NCI-H345 treated with DMSO at 0.1 percent for 48 hours (cell line): ENCODE data around the gene GABRB3.

Experiments
- DNase-seq: peaks from one replicate; lab custom pipeline; 2025; ENCODE audit not compliant: unreplicated experiment; lab: John Stamatoyannopoulos, UW

The GABRB3 gene

DNA sequence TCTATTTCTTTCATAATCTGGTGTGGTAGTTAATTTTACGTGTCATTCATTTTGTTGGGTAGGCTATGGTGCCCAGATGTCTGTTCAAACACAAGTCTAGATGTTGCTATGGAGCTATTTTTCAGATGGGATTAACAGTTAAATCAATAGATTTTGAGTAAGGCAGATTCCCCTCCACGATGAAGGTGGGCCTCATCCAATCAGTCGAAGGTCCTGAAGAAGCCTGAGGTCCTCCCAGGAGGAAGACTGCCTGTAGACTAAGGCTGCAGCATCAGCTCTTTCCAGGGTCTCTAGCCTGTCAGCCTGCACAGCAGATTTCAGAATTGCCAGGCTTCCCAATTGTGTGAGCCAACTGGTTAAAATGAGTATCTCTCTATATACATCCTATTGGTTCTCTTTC lies 92.9 kb downstream of the GABRB3 start:
- no peak for DNase-seq

DNA sequence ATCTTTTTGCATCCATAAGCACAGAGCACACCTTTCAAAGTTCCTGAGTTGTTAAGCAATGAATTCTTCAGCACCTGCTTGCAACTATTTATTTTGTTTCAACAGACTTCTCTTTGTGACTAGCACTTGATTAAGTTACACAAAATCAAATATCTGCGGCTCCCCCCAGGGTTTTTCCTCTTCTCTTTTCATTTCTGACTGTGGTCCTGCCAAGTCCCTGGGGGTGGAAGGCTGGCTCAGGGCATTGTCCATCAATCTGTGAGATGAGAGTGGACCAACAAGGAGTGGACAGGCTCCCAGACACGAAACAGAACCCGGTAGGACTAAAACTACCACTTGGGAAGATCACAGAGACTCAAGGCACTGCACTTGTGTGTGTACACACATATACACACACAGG lies 96.8 kb downstream of the GABRB3 start:
- no peak for DNase-seq

DNA sequence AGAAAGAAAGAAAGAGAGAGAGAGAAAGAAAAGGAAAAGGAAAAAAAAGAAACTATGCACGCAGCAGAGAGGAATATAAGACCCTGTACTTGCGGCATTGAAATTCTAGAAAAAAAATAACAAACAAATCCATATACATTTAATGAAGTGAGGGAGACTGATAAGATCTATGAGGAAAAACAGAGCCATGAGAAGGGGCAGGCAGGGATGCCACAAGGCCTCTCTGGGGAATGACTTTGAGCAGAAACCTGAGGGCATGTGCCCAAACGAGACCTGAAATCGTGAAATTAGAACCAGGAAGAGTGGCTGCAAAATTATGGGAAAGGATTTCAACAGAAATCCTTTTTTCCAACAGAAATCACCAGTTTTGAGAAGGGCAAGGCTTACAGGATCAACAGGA lies 98.4 kb downstream of the GABRB3 start:
- no peak for DNase-seq

DNA sequence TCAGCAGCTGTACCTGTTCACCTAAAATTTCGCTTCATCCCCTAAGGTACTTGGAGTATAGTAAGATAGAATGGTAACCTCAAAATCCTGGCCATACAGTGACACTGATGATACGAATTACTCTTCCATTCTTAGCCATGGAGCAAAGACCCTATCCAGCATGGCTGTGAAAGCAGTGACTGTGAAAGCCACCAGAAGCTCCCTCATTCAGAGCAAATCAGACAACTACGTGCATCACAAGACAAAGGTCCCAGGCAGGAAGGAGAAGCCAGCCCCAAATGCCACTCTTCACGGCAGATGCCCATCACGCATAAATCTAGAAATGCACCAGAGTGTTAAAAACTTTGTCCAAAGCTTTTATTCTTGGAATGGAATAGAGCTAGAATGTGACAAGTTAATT lies 99.4 kb downstream of the GABRB3 start:
- no peak for DNase-seq

DNA sequence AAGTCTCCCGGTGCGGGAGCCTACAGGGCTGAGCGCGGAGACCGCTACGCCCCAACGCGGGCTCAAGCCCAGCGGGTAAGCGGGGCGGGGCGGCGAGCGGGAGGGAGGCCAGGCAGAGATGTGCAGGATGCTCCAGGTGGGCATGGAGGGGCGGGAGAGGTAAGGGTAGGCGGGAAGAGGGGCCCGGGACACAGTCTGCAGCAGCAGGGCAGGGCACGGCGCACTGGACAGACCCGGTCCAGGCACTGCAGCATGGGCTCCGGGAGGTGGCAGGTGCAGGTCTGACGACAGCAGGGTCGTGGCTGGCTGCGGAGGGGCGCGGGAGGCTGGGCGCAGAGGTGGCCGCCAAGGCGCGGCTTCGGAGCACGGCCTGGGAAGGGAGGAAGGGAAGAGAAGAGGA lies 102.8 kb downstream of the GABRB3 start:
- DNase-seq: no peak

DNA sequence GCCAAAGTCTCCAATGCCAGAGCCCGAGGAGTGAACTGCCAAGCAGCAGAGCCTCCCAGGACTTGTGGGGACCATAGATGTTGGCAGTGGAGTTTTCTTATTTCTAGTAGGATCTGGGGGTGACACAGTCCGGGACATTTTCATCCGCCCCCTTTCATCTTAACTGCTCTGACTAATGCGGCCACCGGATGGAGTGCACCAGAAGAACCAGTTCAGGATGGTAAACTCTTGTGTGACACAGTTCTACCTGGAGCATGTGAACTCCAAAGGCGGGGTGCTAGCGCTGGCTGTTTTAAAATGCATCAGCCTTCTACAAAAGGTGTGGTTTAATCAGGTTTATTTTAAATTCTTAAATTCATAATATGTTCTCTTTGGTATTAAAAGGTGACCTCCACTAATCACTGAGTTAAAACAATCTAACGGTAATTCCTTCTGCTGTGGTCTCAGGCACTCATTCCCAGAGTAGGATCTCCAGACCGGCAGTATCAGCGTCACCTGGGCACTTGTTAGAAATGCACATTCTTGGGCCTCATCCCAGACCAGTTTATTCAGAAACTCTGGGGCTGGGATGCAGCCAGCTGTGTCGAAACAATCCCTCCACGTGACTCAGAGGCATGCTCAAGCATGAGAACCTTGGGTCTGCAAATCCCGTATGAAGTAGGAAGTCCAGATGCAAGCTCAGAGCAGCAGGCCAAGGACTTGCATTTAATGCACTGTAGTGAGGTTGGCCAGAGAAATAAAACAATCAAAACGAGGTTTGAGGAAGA lies 105.5 kb downstream of the GABRB3 start:
- no peak for DNase-seq

DNA sequence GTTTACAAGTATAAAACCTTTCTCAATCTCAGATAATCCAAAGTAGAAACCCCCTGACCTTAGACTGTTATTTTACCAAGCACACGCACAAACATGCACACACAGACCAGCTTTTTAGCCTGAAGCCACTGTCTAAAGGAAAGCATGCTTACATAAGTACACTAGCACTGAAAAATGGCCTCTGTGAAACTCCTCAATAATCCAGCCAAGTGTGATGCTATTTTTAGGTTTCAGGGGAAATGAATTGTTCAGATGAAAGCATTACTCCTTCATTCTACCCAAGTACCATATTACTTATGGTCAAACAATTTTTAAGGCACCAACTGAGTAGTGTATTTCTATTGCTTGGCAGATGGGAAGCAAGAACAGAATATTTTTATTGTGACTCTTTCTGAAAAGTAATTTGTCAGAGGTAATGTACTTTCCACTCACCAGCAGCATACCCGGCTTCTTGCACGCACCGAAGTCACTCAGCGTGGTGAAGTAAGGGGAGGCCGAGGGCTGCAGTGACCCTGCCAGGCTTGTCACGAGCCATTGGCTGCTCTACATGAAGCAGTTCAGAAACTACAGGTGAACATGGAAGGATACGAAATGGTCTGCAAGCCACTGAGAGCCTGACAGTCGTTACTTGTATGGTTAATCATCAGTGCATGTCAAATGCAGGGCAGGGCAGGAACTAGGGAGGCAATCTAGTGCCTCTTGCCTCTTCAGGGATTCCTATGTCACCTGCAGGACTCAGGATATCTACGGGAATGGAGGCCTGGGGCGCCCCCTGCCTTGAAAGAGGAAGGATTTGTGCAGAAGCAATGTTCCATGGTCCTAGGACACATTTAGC lies 106.7 kb downstream of the GABRB3 start:
- DNase-seq: no peak

DNA sequence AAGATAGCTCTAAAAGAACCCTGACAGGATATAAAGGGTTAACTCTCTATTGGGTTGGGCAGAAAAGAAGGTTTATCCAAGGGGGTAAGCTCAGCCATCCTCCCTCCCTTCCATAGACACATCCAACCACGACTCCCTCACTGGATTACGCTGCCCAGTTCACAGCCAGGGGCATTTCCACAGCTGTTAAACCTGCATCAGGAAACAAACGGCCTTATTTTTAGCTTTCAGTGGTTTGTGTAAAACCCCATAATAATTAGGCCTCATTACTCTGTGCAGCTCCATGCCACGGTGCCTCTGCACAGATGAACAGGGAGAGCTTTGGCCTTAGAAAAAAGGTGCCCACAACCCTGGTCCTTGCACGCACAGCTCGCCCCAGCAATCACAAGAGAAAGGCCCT lies 110.6 kb downstream of the GABRB3 start:
- no peak for DNase-seq

DNA sequence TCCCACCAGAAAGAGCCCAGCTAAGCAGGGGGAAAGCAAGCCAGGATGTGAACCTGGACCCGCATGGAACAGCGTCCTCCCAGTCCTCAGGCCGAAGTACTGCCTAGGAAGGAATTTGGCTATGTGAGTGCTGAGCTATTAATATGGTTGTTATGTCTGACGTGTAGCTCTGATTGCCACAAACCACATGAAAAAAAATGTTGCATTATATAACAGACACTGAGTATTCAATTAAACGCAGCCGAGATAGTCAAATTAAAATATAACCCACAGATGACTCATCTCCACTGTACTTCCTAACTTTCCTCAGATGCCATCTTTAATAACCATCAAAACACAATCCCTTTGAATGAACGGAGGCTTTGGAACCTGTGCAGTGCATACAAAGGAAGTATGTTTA lies 111.1 kb downstream of the GABRB3 start:
- DNase-seq: no peak

DNA sequence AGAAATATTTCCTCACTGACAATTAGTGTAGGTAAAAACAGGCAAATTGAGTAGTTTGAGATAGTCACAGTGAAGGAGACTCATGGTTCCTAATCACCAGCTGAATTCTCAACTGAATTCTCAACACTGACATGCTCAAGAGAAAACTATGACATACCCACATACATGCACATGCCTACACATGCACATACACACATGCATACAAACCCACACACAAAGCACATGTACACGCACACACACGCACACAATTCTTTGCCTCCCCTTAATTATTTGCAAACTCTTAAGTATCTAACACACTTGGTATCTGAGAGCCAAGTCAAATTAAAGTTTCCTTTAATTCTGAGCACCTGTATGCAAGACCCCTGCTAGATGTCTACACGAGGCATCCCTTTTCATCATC lies 111.8 kb downstream of the GABRB3 start:
- DNase-seq: no peak

DNA sequence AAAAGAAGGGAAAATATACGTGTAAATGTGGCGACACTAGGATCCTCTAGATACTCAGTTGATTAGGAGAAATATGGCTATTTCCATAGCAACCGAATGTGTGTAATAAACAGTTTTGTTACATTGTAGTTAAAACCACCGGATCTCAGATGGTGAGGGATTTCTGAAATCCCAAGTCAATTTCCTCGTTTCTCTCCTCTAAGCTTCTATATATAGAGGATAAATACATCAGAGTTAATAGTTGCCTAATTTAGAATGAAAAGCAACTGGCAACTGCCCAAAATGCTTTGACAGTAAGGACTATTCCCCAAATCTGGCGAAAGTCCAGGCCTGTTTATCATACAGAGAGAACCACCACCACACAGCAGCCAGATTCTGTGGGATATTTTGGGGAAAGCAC lies 112.6 kb downstream of the GABRB3 start:
- DNase-seq: no peak

DNA sequence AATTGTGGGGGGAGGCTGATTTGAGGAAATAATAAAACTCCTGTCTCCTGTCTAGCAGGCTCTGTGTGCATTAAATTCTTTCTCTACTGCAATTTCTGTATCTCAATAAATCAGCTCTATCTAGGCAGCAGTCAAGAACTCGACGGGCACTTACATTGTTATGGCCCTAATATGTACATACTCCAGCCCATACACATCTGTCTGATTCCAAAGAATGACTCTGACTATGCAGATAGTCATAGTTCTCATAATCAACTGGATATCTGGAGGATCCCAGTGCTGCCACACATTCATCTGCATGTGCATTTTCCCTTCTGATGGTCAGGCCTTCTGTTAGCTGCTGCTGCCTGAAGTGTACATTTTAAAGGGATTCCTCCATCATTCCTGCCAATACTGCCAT lies 114.6 kb downstream of the GABRB3 start:
- no peak for DNase-seq

DNA sequence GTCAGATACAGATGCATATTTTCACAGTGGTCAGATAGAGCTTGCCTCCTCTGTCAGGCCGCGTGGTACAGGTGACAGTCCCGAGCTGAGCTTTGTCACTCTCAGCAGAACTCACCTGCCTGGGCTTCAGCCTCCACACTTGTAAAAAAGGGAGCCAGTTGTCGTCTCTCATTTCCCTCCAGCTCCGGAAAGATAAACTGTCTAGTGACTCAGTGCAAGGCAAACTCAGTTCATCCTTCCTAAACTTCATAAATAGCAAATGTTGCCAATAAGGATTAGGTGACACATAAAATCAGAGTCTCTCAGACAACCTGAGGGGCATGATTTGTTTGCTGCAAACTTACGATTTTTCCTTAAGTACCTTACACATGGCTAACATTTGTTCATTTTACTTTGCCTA lies 116.8 kb downstream of the GABRB3 start:
- DNase-seq: no peak

DNA sequence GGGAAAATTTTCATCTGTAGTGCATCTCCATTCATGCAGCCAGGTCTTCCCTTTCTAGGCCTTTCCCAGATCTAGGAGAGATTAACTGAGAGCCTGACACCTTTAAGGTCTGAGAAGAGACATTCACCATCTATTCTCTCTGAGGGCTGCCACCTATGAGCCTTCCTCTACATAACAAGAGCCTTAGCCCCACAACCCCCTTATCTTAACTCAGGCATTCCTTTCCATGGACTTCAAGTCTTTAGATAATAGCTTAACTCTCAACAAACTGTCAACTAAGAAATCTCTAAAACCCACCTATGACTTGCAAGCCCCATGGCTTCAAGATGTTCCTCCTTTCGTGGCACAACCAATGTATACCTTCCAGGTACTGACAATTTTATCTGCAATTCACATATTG lies 121.0 kb downstream of the GABRB3 start:
- DNase-seq: no peak

DNA sequence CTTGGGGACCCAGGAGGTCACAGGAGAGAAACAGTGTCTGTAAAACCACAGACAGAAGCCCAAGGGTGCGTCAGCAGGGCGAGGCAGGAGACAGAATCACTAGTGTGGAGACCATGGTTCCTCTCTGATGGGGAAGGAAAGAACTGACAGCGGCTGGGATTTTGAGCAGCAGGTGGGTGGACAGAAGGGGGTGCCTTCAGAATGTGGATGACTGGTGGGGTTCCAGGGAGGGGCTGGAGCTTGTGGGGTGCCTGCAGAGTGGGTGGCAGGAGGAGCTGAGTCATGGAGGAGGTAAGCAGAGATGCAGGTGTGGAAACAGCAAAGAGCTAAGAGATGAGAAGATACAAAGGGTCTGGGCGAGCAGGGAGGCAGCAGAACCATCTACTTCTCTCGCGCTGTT lies 124.2 kb downstream of the GABRB3 start:
- no peak for DNase-seq

DNA sequence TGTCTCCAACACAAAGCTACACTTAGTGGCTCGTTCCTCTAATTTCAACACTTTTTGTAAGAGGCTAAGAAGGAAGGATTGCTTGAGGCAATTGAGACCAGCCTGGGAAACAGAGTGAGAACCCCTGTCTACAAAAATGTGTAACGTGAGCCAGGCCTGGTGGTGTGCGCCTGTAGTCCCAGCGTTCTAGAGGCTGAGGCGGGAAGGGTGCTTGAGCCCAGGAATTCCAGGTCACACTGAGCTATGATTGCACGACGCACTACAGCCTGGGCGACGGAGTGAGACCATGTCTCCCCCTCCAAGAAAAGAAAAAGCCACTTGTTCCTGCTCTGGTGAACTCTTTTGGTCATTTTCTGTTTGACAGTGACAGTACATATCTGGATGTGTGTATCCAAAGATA lies 127.9 kb downstream of the GABRB3 start:
- no peak for DNase-seq

DNA sequence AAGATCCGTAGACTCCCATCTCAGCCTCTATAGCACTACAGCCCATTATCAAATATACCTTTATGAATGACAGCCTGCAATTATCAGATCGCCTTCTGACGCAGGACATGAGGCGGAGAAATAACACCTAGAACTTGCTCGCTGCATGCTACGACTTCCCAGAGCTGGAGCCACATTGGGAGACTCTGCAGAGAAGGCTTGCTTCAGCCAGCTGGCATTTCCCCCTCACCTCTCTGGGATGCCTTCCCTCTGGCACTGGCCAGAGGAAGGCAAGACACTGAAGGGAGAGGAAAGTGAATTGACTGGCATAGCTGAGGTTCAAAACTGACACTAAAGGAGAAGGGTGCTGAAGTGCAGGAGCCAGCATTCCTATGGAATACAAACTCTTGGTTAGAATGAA lies 131.7 kb downstream of the GABRB3 start:
- no peak for DNase-seq

DNA sequence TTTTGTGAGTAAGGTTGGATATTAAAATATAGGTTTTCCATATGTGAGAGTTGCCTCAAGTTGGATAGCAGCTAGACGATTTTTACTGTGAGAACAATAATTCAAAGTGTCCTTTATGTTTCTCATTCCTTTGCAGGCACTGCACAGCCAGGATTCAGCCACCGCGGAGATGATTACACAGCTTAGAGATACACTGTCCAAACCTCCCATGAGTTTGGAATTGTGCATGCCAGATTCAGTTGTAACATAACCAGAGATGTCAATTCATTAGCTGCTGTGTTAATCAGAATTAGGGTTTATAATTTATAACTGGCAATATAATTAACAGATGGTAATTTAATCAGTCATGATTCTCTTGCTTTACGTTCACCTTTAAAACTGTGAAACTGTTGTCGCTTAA lies 132.3 kb downstream of the GABRB3 start:
- no peak for DNase-seq

DNA sequence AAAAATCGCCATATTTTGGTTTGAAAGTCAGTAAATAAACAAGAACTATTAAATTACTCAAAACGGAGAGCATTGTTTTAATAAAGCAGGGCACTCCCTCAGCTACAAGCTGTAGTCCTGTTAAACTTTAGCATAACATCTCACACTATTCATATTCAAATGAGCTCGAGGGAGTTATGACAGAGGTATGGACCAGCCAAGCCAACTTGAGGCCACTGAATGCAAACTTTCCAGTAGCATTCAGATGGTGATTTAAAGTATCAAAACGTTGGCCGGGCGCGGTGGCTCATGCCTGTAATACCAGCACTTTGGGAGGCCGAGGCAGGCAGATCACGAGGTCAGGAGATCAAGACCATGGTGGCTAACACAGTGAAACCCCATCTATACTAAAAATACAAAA lies 132.9 kb downstream of the GABRB3 start:
- no peak for DNase-seq

DNA sequence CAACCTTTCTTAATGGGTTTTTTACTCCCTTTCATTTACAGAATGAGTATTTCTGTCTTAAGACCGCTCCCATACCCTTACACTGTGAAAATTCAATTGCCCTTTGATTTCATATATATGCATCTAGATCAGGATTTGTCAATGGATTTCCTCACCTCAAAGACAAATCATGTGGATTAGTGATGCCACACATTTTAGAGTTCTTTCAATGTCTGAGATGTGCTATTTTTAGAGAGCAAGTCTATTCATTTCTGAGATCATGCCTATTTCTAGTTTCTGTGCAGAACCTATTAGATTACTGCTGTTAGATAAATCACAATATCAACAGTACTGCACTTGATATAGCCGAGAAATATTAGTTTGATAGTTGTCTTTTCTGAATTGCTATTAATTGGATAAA lies 137.3 kb downstream of the GABRB3 start:
- no peak for DNase-seq

DNA sequence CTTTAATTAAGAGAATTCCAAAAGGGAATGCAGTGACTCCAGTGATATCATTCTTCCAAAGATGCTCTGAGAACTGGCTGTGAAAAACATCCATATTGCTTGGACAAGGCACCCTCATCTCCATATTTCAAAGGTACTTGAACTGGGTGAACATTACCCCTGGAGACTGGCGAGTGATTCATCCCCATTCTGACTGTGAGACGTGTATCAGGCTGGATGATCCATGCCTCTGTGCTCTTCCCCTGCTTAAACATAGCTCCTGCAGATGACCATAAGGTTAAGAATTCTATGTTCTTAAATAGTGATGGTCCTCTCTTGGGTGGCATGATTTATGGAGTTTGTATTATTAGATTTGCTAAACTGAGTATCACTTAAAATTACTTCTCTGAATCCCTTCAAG lies 137.8 kb downstream of the GABRB3 start:
- DNase-seq: no peak

DNA sequence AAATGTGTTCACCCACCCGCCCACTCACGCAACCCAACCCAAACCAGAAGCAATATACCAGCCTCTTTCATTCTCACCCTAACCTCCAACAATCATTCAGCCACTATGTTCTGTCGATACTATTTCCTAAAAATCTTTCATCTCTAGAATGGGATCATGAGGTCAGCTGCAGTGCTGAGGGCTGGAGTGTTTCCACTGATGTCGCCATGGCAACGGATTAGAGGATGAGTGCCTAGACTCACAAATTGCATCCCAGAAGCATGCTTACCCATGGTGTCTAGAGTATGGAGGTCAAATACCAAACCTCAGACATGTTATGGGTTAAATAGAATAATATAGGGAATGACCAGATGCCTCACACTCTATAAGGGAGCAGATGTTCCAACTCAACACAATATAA lies 138.5 kb downstream of the GABRB3 start:
- no peak for DNase-seq

DNA sequence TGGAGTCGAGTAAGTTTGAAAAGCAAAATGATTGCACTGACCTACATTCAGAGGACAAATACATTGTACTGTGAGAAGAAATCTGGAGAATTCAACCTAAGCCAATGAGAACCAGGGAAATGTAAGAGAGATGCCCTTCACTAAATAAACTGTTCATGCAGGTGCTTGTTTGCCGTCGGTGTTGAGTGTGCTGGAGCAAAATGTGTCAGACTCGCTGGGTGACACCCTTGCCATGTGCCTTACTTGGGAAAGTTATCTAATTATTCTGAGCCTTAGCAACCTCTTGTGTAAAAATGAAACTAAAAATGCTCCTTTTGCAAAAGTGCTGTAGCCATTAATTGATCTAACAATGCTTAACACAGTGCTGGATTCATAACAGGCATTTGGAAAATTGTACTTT lies 140.4 kb downstream of the GABRB3 start:
- DNase-seq: no peak
